GM18520 (cell line): ENCODE data around the gene GLIS1.
"Not testable (repeated sequence)": the region's sequence is repeated elsewhere in the genome, so short reads cannot be mapped to it uniquely, and the experiment has no call there.

Experiments used
- ATAC-seq: cut with Tn5 transposase; IDR thresholded peaks from one replicate; pipeline ENCODE4 v1.9.1; 2021; ENCODE audit not compliant: unreplicated experiment

GLIS1 gene

DNA sequence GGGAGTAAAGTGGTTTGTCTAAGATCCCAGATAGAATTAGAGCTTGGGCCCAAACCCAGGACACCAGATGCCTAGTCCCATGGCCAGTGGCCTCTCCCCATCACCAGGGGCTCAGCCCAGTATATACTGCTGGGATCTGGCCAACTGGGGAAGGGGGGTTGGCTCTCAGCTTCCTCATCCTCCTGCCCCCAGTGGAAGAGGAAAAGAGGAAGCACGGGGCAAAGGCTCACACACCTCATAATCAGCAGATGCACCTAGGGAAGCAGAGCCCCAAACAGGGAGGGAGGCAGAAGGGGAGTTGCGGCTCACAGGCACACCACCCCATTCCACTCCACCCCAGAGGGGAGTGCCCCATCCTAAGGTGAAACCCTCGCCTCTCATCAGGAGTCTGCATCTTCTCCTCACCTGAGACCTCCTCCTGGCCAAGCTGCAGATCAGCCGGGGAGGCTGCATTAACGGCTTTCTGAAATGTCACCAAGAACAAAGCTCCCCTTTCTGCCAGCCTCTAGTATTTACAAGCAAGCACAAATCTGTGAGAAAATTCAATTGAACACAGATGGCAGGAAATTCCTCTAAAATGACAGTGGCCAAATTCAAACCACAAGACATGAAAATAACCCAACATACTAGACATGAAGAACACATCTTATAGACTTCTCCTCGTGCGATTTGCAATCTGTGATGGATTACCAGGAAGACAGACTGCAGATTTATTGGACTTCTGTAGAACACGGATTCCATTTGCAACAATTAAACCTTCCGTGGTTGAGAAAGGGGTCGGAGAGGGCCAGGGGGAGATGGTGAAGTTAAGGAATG lies 82.8 kb downstream of the GLIS1 start:
- ATAC-seq = no peak

DNA sequence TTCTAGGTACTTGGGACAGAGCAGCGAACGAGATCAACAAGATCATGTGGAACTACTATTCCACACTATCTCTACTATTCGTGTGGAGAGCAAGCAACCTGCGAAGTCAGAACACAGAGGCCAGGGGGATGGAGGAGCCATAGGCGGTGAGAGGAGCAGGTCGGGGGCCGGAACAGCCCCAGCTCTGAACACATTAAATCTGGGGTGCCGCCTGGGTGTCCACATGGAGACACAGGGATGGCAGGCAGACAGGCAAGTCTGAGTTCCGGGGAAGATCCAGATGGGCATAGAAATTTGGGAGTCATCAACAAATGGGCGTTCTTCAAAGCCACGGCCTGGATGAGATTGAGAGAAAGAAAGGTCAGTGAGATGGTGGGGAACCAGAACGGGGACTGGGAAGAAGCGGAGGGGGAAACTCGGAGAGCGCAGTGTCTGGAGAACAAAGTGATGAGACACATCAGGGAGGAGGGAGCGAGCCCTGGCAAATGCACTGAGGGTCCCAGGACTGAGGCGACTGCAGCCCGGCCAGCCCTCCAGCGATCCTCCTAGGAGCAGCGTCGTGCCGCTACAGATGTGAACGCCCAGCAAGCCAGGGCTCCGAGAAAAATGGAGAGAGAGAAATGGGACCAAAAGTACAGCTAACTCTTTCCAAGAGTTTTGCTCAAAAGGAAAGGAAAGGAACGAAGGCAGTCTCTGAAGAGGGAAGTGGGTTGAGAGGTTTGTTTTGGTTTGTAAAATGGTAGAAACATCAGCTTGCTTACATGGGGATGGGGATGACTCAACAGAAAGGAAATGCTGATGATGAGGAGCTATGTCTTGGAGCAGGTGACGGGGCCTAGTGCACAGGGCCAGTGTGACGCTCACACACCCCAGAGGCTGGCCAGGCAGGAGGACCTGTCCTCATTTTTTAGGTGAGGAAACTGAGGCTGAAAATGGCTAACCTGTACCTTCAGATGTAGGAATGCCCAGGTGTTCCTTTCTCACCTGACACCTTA lies 84.5 kb downstream of the GLIS1 start:
- ATAC-seq = no peak

DNA sequence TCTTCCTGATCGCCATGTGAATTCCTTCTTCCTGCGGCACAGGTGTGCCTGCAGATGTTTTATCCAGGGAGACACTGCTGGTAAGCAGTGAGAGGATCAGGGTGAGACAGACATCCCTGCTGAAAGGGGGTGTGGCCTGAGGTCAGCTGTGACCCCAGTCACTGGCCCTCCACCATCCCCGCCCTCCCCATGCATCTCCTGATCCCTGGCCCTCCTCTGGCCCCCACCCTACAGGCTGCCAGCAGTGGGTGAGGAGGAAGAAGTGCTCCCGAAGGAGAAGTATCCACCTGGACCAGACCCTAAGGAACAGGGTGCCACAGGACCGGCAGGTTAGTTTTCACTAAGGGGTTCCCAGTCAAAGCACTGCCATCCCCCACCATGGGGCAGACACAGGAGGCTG lies 85.3 kb downstream of the GLIS1 start:
- ATAC-seq = no peak

GRCh38 chr1:53653200-53653575 lies 85.8 kb downstream of the GLIS1 start:
- ATAC-seq = no peak

DNA sequence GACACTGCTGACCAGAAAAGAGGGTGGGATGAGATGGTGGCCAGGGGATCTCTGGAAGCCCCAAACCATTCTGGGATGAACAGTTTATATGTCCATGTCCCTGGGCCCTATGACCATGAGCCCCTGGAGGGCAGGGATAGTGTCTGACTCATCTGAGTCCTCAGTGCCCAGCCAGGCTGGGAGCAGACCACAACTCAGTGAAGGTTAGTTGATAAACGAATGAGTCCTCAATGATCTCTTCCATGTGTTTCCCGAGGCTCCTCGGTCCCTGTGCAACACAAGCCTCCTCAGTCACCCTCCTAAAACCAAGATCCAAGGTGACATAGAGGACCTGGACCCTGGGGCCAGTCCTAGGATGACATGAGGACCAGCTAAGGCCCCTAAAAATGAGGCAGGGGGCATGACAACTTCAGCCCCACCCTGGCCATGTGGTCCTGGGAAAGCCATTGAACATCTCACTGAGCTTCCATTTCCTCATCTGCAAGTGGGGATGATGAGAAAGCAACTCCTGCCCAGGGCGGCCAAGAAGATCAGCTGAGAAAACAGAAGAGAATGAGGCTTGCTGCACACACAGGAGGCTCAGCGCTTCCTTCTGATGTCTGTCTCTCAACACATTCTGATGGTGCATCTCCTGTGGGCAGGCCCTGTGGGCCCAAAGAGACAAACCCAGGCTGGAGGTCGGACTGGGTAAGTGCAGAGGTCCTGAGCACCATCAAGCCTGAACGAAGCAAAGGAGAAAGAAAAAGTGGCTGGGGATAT lies 86.3 kb downstream of the GLIS1 start:
- ATAC-seq = no peak

DNA sequence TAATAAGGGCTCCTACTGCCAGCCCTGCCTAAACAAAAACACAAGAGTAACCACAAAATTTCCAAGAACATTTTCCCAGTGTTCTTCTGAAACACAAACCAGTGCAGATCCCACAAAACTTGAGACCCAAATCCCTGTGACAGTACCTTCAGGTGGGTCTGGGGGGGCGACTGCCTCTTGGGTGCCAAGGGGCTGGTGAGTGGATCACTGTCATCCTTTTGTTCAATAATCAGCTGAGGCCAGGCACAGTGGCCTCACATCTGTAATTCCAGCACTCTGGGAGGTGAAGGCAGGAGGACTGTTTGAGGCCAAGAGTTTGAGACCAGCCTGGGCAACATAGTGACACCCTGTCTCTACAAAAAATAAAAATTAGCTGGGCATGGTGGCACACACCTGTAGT lies 87.6 kb downstream of the GLIS1 start:
- ATAC-seq = no peak

DNA sequence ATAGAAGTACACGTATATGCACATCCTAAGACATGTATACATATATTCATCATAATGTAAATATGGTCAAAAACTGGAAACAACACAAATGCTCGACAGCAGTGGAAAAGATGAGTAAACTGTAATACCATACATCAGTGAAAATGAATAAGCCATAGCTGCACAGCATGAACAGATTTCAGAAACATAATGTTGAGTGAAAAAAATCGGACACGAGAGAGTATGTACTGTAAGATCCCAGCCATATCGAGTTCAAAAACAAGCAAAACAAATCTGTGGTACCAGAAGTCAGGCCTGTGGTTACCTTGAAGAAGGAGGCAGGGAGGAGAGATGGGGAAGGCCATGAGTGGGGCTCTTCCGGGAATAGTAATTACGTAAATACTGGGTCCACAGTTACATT lies 90.4 kb downstream of the GLIS1 start:
- no peak for ATAC-seq

DNA sequence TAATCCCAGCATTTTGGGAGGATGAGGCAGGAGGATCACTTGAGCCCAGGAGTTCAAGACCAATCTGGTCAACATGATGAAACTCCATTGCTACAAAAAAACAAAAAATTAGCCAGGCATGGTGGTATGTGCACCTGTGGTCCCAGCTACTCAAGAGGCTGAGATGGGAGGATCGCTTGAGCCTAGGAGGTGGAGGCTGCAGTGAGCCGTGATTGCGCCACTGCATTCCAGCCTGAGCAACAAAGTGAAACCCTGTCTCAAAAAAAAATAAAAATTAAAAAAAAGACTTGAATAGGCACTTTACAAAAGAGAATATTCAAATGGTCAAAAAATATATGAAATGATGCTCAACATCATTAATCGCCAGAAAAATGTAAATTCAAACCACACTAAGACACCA lies 91.0 kb downstream of the GLIS1 start:
- not testable (repeated sequence) for ATAC-seq

GRCh38 chr1:53646732-53647131 lies 92.2 kb downstream of the GLIS1 start:
- ATAC-seq = no peak

- ATAC-seq = no peak
Observed at GRCh38 chr1:53645690-53646078, 93.3 kb downstream of the GLIS1 start.

- no peak for ATAC-seq
Observed at GRCh38 chr1:53644909-53645689, 93.9 kb downstream of the GLIS1 start.

GRCh38 chr1:53644496-53644895 lies 94.5 kb downstream of the GLIS1 start:
- ATAC-seq = no peak

DNA sequence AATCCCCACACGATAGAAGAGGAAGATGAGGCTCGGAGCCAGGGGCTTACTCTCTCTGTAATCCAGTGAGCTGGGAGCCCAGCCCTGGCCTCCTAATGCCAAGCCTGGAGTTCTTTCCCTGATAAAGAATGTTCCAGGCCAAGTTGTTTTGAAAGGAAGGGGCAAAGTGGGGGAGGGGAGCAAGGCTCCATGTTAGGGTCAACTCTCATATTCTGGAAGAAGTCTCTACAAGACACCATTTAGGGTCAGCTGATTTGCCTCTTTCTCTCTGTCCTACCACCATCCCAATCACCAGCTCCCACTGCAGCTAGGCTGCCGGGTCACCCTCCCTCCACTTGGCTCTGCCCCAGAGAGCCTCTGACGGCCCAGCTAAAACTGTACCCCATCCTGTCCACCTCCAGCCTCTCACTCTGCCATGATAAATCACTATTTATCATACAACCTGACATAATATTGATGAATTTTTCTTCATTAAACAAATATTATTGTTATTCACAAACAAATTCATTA lies 95.0 kb downstream of the GLIS1 start:
- no peak for ATAC-seq

- no peak for ATAC-seq
Observed at GRCh38 chr1:53643041-53643880, 95.7 kb downstream of the GLIS1 start.

DNA sequence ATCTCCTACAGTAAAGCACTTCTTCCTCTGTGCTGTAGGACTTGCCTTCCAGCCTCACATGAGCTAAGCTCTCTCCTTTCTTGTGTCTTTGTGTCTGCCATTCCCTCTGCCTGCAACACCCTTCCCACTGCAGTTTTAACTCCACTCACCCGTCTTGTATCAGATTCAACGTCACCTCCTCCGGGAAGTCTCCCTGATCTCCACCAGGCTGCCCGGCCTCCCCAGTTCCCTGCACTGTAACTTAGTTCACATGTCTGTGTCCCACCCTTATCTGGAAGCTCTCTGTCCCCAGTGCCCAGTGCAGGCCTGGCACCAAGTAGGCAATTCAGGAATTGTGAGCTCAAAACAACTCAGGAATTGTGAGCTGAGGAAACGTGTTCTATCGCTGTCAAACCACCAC lies 96.4 kb downstream of the GLIS1 start:
- no peak for ATAC-seq

- no peak for ATAC-seq
Observed at GRCh38 chr1:53642215-53642555, 96.8 kb downstream of the GLIS1 start.

- ATAC-seq = no peak
Observed at GRCh38 chr1:53641481-53642214, 97.3 kb downstream of the GLIS1 start.

- ATAC-seq = no peak
Observed at GRCh38 chr1:53640701-53641075, 98.3 kb downstream of the GLIS1 start.
